K562 (cell line): ENCODE results near the gene SLC9B1. TPM values are rescaled to one million over a fixed set of nuclear protein-coding genes. Genes with fewer than 3 reads are reported as not detected.

ENCODE experiments used
- ATAC-seq: fragments of 200-7000 bp; cut with Tn5 transposase; 3 replicates; pipeline ENCODE4 v1.9.1; 2020; ENCODE audit warnings: moderate library complexity
- BruUV-seq: library from RNA; stranded (reverse); fragments of 400-500 nt; replicated peaks from 2 replicates; lab custom pipeline; 2021; lab: Mats Ljungman, UMichigan
- CTCF ChIA-PET: fragments of 300-600 bp; formaldehyde crosslinking; extraction: SDS; loops from one replicate; lab custom pipeline; 2021; ENCODE audit warnings: low intra/inter-chr PET ratio; lab: Yijun Ruan, JAX
- POLR2A ChIA-PET: fragments of 300-600, 350-650 bp; sonication (Branson Sonifier 250); formaldehyde crosslinking; extraction: SDS; loops from one replicate; lab custom pipeline; 2021; ENCODE audit warnings: antibody characterized with exemption, inconsistent platforms; lab: Yijun Ruan, JAX
- DNase-seq, 4 experiments: peaks; one replicate each; pipeline versions ENCODE4 v3.0.0 to v3.0.0-alpha.2; 2011 to 2018; ENCODE audit warnings: low spot score in 3 of 4, mixed read lengths in 3 of 4; ENCODE audit errors: extremely low read depth in 1 of 4
- FAIRE-seq: peaks from 2 replicates; lab custom pipeline; 2011; peaks lifted over from hg19 to GRCh38; lab: Jason Lieb, UNC
- H2AFZ ChIP-seq: 2 replicates; pipeline ENCODE4 v1.6.0; 2011; ENCODE audit warnings: low read depth, low read length, control low read depth, inconsistent platforms
- H3K27ac ChIP-seq: fragments of 200-600 bp; 3 replicates; pipeline ENCODE4 v1.8.0; 2011; ENCODE audit warnings: low read depth, mild to moderate bottlenecking, control low read depth, inconsistent platforms, low read length, moderate library complexity, mixed read lengths; ENCODE audit errors: extremely low read depth
- H3K27me3 ChIP-seq, 2 experiments: fragments of 300-600 bp in 1 of 2; 2 replicates in 1 of 2; 3 replicates in 1 of 2; pipeline versions ENCODE4 v1.6.0 to v1.8.0; 2011; ENCODE audit warnings: inconsistent platforms in 2 of 2, low read length in 2 of 2, mild to moderate bottlenecking in 1 of 2, mixed read lengths in 1 of 2, moderate library complexity in 1 of 2; ENCODE audit not compliant: control insufficient read depth in 2 of 2, insufficient read depth in 2 of 2
- H3K36me3 ChIP-seq: fragments of 300-600 bp; 3 replicates; pipeline ENCODE4 v1.8.0; 2011; ENCODE audit warnings: mild to moderate bottlenecking, low read length, inconsistent platforms; ENCODE audit not compliant: control insufficient read depth, insufficient read depth
- H3K4me1 ChIP-seq, 2 experiments: fragments of 200-600 bp in 1 of 2; replicated peaks in 1 of 2; 2 replicates in 1 of 2; 3 replicates in 1 of 2; pipeline versions ENCODE4 v1.5.1 to v1.8.0; 2011; ENCODE audit warnings: inconsistent platforms in 2 of 2, low read length in 2 of 2, mild to moderate bottlenecking in 1 of 2, mixed read lengths in 1 of 2, moderate library complexity in 1 of 2; ENCODE audit not compliant: control insufficient read depth in 2 of 2, insufficient read depth in 2 of 2
- H3K4me2 ChIP-seq: 2 replicates; pipeline ENCODE4 v1.6.1; 2011; ENCODE audit warnings: low read length, control low read depth, inconsistent platforms, mixed read lengths; ENCODE audit not compliant: insufficient read depth
- H3K4me3 ChIP-seq: fragments of 200-600 bp; sonication (generic), shearing (Covaris generic); 2 replicates; pipeline ENCODE4 v1.5.1; 2016; ENCODE audit warnings: control low read depth, inconsistent platforms
- H3K79me2 ChIP-seq: fragments of 200-600 bp; 3 replicates; pipeline ENCODE4 v1.8.0; 2011; ENCODE audit warnings: low read length, inconsistent platforms; ENCODE audit not compliant: control insufficient read depth, insufficient read depth
- H3K9ac ChIP-seq, 2 experiments: 2 replicates each; pipeline versions ENCODE4 v1.6.0 to v1.6.1; 2011; ENCODE audit warnings: low read depth in 2 of 2, low read length in 2 of 2, control low read depth in 1 of 2, inconsistent platforms in 1 of 2, mild to moderate bottlenecking in 1 of 2, mixed read lengths in 1 of 2; ENCODE audit not compliant: insufficient read depth in 1 of 2
- H3K9me1 ChIP-seq: one replicate; pipeline ENCODE4 v1.6.0; 2011; ENCODE audit warnings: inconsistent platforms, mild to moderate bottlenecking, low read length, moderate library complexity; ENCODE audit not compliant: control insufficient read depth, insufficient read depth
- H3K9me3 ChIP-seq: replicated peaks from 2 replicates; pipeline ENCODE4 v1.5.1; 2011; ENCODE audit warnings: low read depth, low read length, inconsistent platforms; ENCODE audit not compliant: control insufficient read depth, insufficient read depth
- H4K20me1 ChIP-seq: replicated peaks from 2 replicates; pipeline ENCODE4 v1.6.1; 2011; ENCODE audit warnings: low read length, inconsistent platforms, mixed read lengths; ENCODE audit not compliant: control insufficient read depth, insufficient read depth
- ERF ChIP-seq: fragments of 450-650 bp; formaldehyde crosslinking; IDR thresholded peaks from 2 replicates; pipeline ENCODE4 v1.4.0; 2020; ENCODE audit warnings: mild to moderate bottlenecking, mixed read lengths
- FOXK1 ChIP-seq: sonication (generic); formaldehyde crosslinking; IDR thresholded peaks from 2 replicates; pipeline ENCODE4 v1.8.0; 2022; ENCODE audit warnings: missing genetic modification reagents, mild to moderate bottlenecking, borderline replicate concordance
- FOXK2 ChIP-seq, 2 experiments: fragments of 450-650 bp; IDR thresholded peaks in 1 of 2; conservative IDR thresholded peaks in 1 of 2; 2 replicates each; pipeline ENCODE4 v1.6.1; 2016; ENCODE audit warnings: low read depth in 2 of 2, mild to moderate bottlenecking in 1 of 2
- HDGF ChIP-seq: fragments of 450-650 bp; IDR thresholded peaks from 2 replicates; pipeline ENCODE4 v1.6.1; 2016
- KDM5B ChIP-seq: fragments of 200-600 bp; sonication (generic); IDR thresholded peaks from 2 replicates; pipeline ENCODE4 v1.6.1; 2012; ENCODE audit warnings: low read depth, mild to moderate bottlenecking, moderate library complexity, low read length, control low read depth, inconsistent platforms; ENCODE audit not compliant: insufficient replicate concordance
- RNF219 ChIP-seq: fragments of 250-450 bp; sonication (Bioruptor Pico); IDR thresholded peaks from 2 replicates; pipeline ENCODE4 v1.5.0; 2022; ENCODE audit warnings: mild to moderate bottlenecking
- TEAD1 ChIP-seq, 2 experiments: fragments of 450-650 bp in 1 of 2; sonication (generic) in 1 of 2; formaldehyde crosslinking; IDR thresholded peaks; 2 replicates each; pipeline versions ENCODE4 v1.4.0 to v1.8.0; 2020 to 2022; ENCODE audit warnings: mild to moderate bottlenecking in 2 of 2, missing genetic modification reagents in 1 of 2
- ZNF766 ChIP-seq: fragments of 200-800 bp; sonication (Bioruptor generic); conservative IDR thresholded peaks from 2 replicates; pipeline ENCODE4 v1.6.1; 2016; ENCODE audit warnings: missing genetic modification characterization, missing compliant biosample characterization
- WGBS: fragments of 100-300 bp; shearing (Covaris generic); methylation state at CpG from one replicate; pipeline ENCODE4 v1.1.6; 2016; ENCODE audit warnings: low coverage, mixed read lengths; ENCODE audit not compliant: insufficient coverage; ENCODE audit errors: missing lambda C conversion rate; 5-methylcytosine and 5-hydroxymethylcytosine counted together
- in situ Hi-C: fragments of 300-500 bp; cut with MboI; formaldehyde crosslinking; loops from 4 replicates; pipeline ENCODE4 v1.15.0; 2018; ENCODE audit warnings: inconsistent platforms, mixed read lengths
- intact Hi-C: fragments of 100-400 bp; cut with micrococcal nuclease; formaldehyde crosslinking; loops from 2 replicates; pipeline ENCODE4 v1.14.2; 2022
- polyA plus RNA-seq, 8 experiments: library from polyadenylated mRNA; depleted of rRNA in 4 of 8; stranded (reverse) in 5 of 8; unstranded in 3 of 8; fragments of >200 nt; fragmentation: Nextera tagmentation in 2 of 8; fragmentation: Illumina TruSeq in 1 of 8; extraction: Ambion mirVana in 2 of 8; extraction: Trizol in 1 of 8; gene quantifications; 2 replicates each; pipeline versions ENCODE4 v1.2.1 to v1.2.3, GENCODE V29; 2011 to 2014; ENCODE audit warnings: inconsistent platforms in 1 of 8, missing spikeins in 1 of 8
- total RNA-seq, 7 experiments: library from RNA; depleted of rRNA in 6 of 7; stranded (reverse); fragments of >200 nt in 6 of 7; fragmentation: Illumina TruSeq in 2 of 7; extraction: Trizol in 2 of 7; gene quantifications; 2 replicates each; pipeline versions ENCODE4 v1.2.1 to v1.2.3, GENCODE V29; 2011 to 2021; ENCODE audit warnings: low replicate concordance in 1 of 7
- TF ChIP-seq, protein P1 (sequence below): sonication (generic); formaldehyde crosslinking; IDR thresholded peaks from 2 replicates; pipeline ENCODE4 v1.8.0; 2022; ENCODE audit warnings: mild to moderate bottlenecking, missing genetic modification reagents, borderline replicate concordance

The SLC9B1 gene
- total and polyA plus RNA-seq, 9 of the 15 experiments (the other 6 are each of a cell fraction or from before 2014, with no cell fraction given): 0.21 to 1.3 (median 0.51) TPM

GRCh38 chr4:103021120-103021519, 1.6 kb upstream of the SLC9B1 start (continued):
- TF ChIP-seq FOXK2 (conservative IDR thresholded peaks at IDR 0.05 in 1 of 2, IDR thresholded peaks at IDR 0.05 in 1 of 2; ENCODE audit: low read depth in 2 of 2): no peak

DNA sequence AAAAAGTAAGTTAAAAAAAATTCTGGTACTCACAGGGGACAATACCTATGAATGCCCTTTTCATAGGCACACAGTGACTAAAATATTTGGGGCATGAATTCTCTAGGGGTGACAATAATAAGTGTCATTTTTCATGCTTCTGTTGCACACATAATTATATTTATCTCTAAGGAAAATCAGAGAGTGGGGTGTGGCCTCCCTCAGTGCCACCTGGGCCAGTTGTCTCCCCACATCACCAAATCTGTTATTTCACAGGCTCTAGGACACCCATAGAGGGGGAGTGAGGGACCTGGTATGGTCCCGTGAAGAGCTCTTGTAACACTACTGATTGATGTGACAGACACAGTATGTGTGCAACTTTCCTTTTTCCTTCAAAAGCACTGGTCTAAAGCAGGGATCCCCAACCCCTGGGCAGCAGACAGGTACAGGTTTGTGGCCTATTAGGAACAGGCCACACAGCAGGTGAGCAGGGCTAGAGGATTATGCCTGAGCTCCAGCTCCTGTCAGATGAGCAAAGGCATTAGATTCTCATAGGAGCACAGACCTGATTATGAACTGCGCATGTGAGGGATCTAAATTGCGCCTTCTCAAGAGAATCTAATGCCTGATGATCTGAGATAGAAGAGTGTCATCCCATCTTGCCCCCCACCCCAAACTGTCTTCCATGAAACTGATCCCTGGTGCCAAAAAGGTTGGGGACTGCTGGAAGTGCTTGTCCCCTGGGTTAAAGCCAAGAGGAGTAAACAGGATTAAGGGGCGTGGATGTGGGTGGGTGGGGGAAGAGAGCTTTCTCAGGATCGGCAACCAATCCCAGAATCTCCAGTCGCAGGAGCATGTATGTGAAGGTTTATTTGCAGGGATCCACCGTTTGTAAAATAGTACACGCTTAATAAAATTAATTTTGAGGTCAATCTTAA, 856 bp downstream of the SLC9B1 start:
- intact Hi-C loops (loop anchor here (10.0 kb wide), 1 partner anchor 674 kb away; the partner anchor contains the start of gene SLC39A8), in situ Hi-C loops (no loop called here)
- H2AFZ ChIP-seq: peak overlapping the region; percentile 99
- no peak for FAIRE-seq
- H4K20me1 ChIP-seq: no peaks in the 10 kb centered on the region
- H3K9me1 ChIP-seq: no peaks in the 10 kb centered on the region
- no peaks in the 10 kb centered on the region for H3K9me3 ChIP-seq
- H3K4me2 ChIP-seq: peak overlapping the region; percentile 98
- no peaks in the 10 kb centered on the region for H3K27me3 ChIP-seq
- H3K9ac ChIP-seq: peak overlapping the region; percentile 89 to 90; a peak in 3 of 4 replicates
- peak; percentile 28; the same call in 1 of the 2 replicates for TF ChIP-seq FOXK1 (CRISPR knock-in tag)
- 0 out of 2 replicates have a peak, but pooled peaks have one; percentile 16 for TF ChIP-seq ZNF766 (CRISPR knock-in tag)
- TF ChIP-seq KDM5B: peak; percentile 17
- TF ChIP-seq, protein P1, sequence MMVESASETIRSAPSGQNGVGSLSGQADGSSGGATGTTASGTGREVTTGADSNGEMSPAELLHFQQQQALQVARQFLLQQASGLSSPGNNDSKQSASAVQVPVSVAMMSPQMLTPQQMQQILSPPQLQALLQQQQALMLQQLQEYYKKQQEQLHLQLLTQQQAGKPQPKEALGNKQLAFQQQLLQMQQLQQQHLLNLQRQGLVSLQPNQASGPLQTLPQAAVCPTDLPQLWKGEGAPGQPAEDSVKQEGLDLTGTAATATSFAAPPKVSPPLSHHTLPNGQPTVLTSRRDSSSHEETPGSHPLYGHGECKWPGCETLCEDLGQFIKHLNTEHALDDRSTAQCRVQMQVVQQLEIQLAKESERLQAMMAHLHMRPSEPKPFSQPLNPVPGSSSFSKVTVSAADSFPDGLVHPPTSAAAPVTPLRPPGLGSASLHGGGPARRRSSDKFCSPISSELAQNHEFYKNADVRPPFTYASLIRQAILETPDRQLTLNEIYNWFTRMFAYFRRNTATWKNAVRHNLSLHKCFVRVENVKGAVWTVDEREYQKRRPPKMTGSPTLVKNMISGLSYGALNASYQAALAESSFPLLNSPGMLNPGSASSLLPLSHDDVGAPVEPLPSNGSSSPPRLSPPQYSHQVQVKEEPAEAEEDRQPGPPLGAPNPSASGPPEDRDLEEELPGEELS (CRISPR knock-in tag): 0 out of 2 replicates have a peak, but pooled peaks have one; percentile 10
- TF ChIP-seq RNF219: no peak
- TF ChIP-seq ERF (CRISPR knock-in tag): no peak
- no peak for TF ChIP-seq TEAD1 (CRISPR knock-in tag; IDR thresholded peaks at IDR 0.05)
- 0 out of 2 replicates have a peak, but pooled peaks have one; percentile 17 for TF ChIP-seq HDGF
- peaks cover 7 to 9% of the 10 kb centered on the region in 2 experiments; a peak in 4 of 5 replicates for H3K4me1 ChIP-seq
- peak; percentile 27 for ATAC-seq
- TSS peak; percentile 78 for BruUV-seq
- no peaks in the 10 kb centered on the region; the same call in 2 of the 3 replicates for H3K79me2 ChIP-seq
- H3K4me3 ChIP-seq: peak overlapping the region; percentile 44
- peak; percentile 13 to 40 (median 28) for DNase-seq
- POLR2A ChIA-PET: interaction anchor here (2.1 kb wide), 1 partner anchor 25 kb away, joined by 6 read pairs; no protein-coding TSS in a partner anchor
- CTCF ChIA-PET: no interaction called here
- 41% methylated on average over 8 of the region's 8 CpGs for WGBS
- H3K27ac ChIP-seq: peak overlapping the region; percentile 92
- no peaks in the 10 kb centered on the region for H3K36me3 ChIP-seq
